Ishikawa (cell line): ENCODE results near the gene C14orf180.

Experiments
- CEBPB ChIP-seq: IDR thresholded peaks from 2 replicates; pipeline ENCODE4 v1.6.1; 2012
- CREB1 ChIP-seq: IDR thresholded peaks from 2 replicates; pipeline ENCODE4 v1.6.1; 2012; ENCODE audit warnings: low read depth
- EGR1 ChIP-seq: IDR thresholded peaks from 2 replicates; pipeline ENCODE4 v1.6.1; 2012
- EP300 ChIP-seq: IDR thresholded peaks from 2 replicates; pipeline ENCODE4 v1.6.1; 2012; ENCODE audit warnings: borderline replicate concordance
- FOXM1 ChIP-seq: IDR thresholded peaks from 2 replicates; pipeline ENCODE4 v1.6.1; 2012; ENCODE audit warnings: low read depth, borderline replicate concordance
- NFIC ChIP-seq: IDR thresholded peaks from 2 replicates; pipeline ENCODE4 v1.6.1; 2012
- RAD21 ChIP-seq: IDR thresholded peaks from 2 replicates; pipeline ENCODE4 v1.6.1; 2012; ENCODE audit warnings: low read depth
- TAF1 ChIP-seq: IDR thresholded peaks from 2 replicates; pipeline ENCODE4 v1.6.1; 2012; ENCODE audit warnings: low read depth, mild to moderate bottlenecking
- TCF12 ChIP-seq: IDR thresholded peaks from 2 replicates; pipeline ENCODE4 v1.6.1; 2012; ENCODE audit warnings: low read depth
- TEAD4 ChIP-seq: IDR thresholded peaks from 2 replicates; pipeline ENCODE4 v1.6.1; 2012
- YY1 ChIP-seq: IDR thresholded peaks from 2 replicates; pipeline ENCODE4 v1.6.1; 2012; ENCODE audit warnings: low read depth
- ZBTB7A ChIP-seq: IDR thresholded peaks from 2 replicates; pipeline ENCODE4 v1.6.1; 2012; ENCODE audit warnings: low read depth
- TF ChIP-seq, protein P1 (sequence below): IDR thresholded peaks from 2 replicates; pipeline ENCODE4 v1.6.1; 2012
- TF ChIP-seq, protein P2 (sequence below): IDR thresholded peaks from 2 replicates; pipeline ENCODE4 v1.6.1; 2012
- TF ChIP-seq, protein P3 (sequence below): IDR thresholded peaks from 2 replicates; pipeline ENCODE4 v1.6.1; 2012; ENCODE audit warnings: low read depth, mild to moderate bottlenecking

C14orf180 gene

GRCh38 chr14:104582005-104582404 lies 2.4 kb downstream of the C14orf180 start:
- TF ChIP-seq TEAD4 (no peak), EGR1 (no peak), TCF12 (no peak), CREB1 (no peak), CEBPB (no peak), RAD21 (no peak), YY1 (no peak), EP300 (no peak), ZBTB7A (no peak), NFIC (no peak)
- TF ChIP-seq, protein P1, sequence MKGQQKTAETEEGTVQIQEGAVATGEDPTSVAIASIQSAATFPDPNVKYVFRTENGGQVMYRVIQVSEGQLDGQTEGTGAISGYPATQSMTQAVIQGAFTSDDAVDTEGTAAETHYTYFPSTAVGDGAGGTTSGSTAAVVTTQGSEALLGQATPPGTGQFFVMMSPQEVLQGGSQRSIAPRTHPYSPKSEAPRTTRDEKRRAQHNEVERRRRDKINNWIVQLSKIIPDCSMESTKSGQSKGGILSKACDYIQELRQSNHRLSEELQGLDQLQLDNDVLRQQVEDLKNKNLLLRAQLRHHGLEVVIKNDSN: no peak

- TF ChIP-seq, protein P1: no peak
- no peak for TF ChIP-seq EGR1
- TF ChIP-seq RAD21: no peak
- no peak for TF ChIP-seq CEBPB
- no peak for TF ChIP-seq TEAD4
- no peak for TF ChIP-seq YY1
Measured at GRCh38 chr14:104582662-104583061, 3.1 kb downstream of the C14orf180 start.

- TF ChIP-seq EP300: no peak
- no peak for TF ChIP-seq CEBPB
- no peak for TF ChIP-seq YY1
- TF ChIP-seq, protein P2, sequence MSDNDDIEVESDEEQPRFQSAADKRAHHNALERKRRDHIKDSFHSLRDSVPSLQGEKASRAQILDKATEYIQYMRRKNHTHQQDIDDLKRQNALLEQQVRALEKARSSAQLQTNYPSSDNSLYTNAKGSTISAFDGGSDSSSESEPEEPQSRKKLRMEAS: no peak
- no peak for TF ChIP-seq TCF12
- TF ChIP-seq TAF1: no peak
- TF ChIP-seq RAD21: no peak
- no peak for TF ChIP-seq TEAD4
- TF ChIP-seq CREB1: no peak
- TF ChIP-seq ZBTB7A: no peak
- TF ChIP-seq, protein P1: no peak
- no peak for TF ChIP-seq FOXM1
- no peak for TF ChIP-seq NFIC
- TF ChIP-seq, protein P3, sequence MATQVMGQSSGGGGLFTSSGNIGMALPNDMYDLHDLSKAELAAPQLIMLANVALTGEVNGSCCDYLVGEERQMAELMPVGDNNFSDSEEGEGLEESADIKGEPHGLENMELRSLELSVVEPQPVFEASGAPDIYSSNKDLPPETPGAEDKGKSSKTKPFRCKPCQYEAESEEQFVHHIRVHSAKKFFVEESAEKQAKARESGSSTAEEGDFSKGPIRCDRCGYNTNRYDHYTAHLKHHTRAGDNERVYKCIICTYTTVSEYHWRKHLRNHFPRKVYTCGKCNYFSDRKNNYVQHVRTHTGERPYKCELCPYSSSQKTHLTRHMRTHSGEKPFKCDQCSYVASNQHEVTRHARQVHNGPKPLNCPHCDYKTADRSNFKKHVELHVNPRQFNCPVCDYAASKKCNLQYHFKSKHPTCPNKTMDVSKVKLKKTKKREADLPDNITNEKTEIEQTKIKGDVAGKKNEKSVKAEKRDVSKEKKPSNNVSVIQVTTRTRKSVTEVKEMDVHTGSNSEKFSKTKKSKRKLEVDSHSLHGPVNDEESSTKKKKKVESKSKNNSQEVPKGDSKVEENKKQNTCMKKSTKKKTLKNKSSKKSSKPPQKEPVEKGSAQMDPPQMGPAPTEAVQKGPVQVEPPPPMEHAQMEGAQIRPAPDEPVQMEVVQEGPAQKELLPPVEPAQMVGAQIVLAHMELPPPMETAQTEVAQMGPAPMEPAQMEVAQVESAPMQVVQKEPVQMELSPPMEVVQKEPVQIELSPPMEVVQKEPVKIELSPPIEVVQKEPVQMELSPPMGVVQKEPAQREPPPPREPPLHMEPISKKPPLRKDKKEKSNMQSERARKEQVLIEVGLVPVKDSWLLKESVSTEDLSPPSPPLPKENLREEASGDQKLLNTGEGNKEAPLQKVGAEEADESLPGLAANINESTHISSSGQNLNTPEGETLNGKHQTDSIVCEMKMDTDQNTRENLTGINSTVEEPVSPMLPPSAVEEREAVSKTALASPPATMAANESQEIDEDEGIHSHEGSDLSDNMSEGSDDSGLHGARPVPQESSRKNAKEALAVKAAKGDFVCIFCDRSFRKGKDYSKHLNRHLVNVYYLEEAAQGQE: no peak
- TF ChIP-seq EGR1: no peak
Measured at GRCh38 chr14:104583424-104584306, 4.1 kb downstream of the C14orf180 start.

GRCh38 chr14:104584557-104584956 lies 5.0 kb downstream of the C14orf180 start:
- TF ChIP-seq FOXM1 (no peak), EP300 (no peak), RAD21 (no peak), CREB1 (no peak), TAF1 (no peak), TEAD4 (no peak), TCF12 (no peak), CEBPB (no peak), ZBTB7A (no peak), YY1 (no peak), EGR1 (no peak), NFIC (no peak)
- TF ChIP-seq, protein P2: no peak
- TF ChIP-seq, protein P1: no peak
- TF ChIP-seq, protein P3: no peak
